Stimulated activated naive CD4-positive, alpha-beta T cell treated with Interleukin-2 at 50 U/mL for 16 hours (primary cell): ENCODE data around the gene PRDM2.
"Not testable (repeated sequence)": the region's sequence is repeated elsewhere in the genome, so short reads cannot be mapped to it uniquely, and the experiment has no call there.

Experiments used
- DNase-seq: peaks from one replicate; lab custom pipeline; 2025; lab: John Stamatoyannopoulos, UW

PRDM2 gene

DNA sequence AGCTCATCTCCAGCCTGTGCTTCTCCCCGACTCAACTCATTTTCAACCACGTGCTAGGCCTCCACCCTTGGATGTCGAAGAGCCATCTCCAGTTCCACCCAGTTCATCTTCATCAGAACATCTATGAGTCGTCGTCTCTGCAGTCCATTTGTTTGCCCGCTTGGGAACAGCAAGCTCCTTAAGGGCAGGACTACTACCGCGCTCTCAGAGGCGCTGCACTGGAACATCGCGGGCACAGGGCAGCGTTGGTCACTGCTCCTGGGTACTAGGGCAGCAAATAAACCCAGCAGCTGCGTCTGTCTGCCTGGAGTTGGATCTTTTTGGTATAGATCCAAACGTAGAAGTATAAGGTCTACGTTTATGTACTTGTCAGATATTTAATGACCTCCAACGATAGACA lies 478 bp upstream of the PRDM2 start:
- DNase-seq = no peak

DNA sequence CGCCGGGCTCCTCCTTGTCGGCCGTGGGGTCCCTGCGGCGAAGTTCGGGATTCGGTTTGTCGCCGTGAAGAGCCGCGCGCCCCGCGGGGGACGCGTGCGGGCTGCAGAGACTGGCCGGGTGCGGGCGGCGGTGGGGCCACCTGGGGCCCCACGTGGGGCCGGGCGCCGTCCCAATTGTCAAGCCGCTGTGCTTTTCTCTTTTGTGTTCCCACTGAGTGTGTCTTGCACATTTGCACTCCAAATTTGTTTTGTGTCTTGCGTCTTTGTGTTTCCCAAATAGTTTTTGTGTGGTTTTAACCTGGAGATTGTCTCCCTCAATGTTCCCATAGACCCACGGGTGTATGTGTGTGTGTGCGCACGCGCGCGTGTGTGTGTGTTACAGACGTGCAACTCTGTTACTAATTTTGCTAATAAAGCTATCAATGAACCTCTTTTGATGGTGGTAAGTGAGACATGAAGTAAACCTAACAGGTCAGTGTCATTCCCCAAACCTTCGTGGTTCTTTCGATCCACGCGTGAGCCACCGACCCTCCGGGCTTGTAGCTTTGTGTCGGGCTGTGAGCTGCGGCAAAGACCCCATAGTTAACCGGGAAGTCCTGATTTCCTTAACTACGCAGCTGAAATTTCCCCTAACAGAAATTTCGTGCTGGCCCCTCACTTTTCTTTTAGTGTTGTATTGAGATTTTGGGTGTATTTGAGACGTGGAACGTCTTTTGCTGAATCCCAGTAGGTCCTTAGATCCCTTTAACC lies 708 bp downstream of the PRDM2 start:
- DNase-seq = peak; percentile 45

- DNase-seq = no peak
Measured at GRCh38 chr1:13701271-13701640, 1.3 kb downstream of the PRDM2 start.

DNA sequence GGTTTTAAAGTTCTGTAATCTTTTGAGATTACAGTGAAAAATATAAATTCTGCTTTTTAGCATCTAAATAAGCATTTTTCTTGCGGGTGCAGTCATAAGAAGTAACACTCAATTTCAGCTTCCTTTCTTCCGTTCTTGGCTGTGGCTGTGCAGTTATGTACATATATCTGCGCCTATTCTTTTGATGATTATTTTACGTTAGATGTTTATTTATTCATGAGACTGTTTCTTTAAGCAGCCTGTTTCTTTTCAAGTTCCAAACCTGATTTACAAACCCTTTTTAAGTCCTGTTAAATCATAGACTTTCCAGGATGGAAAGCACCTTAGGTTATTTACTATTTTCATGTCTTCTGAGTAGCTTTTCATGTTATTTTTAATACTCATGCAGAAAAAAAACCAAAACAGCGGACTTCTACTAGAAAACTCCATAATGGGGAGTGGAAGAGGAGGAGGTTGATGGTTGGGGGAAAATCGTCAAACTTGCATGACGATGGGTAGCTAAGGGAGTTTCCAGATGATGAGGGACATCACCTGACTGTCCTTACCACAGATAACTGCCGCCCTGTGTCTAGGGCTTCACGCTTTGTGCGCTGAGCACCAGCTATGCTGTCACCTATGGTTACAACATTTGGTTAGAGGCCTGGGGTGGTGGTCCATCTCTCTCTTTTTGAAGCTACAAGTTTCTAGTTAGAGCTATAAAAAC lies 2.6 kb downstream of the PRDM2 start:
- peak; percentile 64 for DNase-seq

DNA sequence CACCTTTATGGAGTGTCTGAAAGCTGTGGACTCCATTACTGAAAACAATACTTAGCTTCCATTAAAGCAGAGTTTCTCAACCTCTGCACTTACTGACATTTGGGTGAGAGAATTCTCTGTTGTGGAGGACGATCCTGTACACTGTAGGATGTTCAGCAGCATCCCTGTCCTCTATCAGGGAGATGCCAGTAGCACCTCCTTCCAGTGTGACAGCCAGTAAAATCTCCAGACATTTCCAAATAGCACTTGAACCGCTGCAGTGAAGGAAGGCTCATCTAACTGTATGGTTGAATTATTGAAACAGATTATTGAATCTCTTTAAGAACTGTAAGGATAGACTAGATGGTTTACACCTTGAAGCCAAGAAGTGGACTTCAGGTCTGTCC lies 3.1 kb downstream of the PRDM2 start:
- no peak for DNase-seq

DNA sequence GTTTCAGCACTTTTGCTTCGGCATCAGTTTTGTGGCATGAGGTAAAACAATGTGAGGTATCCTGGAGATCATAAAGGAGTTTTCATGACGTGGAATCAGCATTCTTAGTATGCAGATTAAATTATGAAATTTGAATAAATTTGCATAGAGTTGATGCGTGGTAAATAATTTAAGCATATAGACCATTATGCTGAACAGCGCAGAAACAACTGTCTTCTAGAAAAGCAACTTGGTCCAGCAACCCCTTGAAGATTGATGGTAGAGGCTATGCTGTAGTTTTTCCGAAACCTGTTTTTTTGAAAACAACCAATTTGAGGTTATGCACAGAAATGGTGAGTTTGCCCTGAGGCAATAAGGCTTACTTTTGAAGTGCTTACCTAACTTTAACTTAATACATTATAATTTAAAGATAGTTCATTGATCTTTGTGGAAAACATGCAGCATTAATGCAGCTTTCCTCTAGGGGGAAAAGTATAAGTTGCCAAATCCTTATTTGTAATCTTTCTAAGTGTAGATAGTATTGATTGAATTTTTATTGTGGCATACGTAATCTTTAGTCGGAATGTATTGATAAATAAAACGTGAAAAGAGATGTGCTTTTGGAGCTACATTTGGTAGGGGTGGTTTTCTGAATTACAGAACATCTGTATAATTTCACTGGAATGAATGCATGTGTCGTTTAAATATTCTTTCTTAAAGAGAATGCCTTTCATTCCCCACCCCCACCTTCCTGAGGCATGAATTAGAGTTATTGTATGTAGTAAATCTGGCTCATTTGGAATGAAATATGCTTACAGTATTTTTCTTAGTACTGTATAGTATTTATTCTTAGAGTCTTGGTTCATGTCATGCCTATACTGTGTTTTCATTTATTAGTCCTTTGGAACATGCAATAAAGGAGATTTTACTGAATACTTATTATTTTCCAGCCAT lies 3.8 kb downstream of the PRDM2 start:
- DNase-seq = no peak

- DNase-seq = no peak
Measured at GRCh38 chr1:13706046-13706445, 6.1 kb downstream of the PRDM2 start.

GRCh38 chr1:13707164-13707563 lies 7.2 kb downstream of the PRDM2 start:
- no peak for DNase-seq

- DNase-seq = no peak
Measured at GRCh38 chr1:13708380-13708982, 8.5 kb downstream of the PRDM2 start.

DNA sequence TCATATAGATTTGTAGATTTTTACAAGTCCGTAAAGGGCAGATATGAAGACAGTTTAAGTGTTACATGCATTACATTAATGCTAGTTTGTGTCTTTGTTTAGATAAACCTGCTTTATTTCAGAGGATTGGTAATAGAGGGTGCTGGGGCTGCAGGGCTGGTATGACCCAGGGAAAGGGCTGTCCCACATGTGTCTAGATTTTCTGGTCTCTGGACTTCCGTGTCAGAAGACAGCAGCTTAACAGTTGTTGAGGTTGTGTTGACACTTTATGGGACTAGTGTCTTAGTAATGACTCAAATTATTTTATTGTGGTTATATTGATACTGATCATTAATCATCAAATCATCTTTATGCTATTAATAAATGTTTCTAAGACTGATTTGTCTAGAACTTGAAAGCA lies 10.1 kb downstream of the PRDM2 start:
- no peak for DNase-seq

DNA sequence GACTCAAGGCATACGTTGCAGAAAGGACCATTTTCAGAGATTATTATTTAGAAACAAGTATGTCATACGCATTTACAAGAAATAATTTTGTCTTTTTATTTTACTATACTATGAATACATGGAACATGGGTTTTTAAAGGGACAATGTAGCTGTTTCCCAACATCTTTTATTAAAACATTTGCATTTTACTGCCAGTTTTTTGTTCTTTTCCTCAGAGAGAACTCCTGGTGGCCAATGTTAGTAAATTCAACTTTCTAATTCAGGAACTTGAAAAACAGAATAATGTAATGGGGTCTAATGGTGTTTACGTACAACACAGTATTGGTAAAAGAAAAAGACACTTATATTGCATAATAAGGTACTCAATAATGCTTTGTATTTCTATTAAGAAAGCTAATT lies 14.9 kb downstream of the PRDM2 start:
- DNase-seq = no peak

DNA sequence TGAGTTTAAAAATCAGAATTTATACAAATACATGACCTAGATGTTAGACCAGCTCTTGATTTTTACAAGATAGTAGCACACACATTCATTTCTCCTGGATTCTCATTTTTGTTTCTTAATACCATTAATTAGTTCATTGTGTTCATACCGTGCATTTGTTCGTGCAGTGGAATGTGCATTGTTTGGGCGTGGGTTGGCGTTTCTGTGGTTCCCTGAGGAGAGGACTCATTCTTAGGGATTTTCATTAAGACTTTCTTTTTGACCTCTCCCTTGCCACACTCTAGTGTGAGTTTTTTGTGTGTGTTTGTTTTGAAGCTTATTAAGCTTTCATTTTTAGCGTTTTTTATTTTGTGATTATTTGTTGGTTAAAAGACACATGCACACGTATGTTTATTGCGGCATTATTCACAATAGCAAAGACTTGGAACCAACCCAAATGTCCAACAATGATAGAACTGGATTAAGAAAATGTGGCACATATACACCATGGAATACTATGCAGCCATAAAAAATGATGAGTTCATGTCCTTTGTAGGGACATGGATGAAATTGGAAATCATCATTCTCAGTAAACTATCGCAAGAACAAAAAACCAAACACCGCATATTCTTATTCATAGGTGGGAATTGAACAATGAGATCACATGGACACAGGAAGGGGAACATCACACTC lies 15.8 kb downstream of the PRDM2 start:
- not testable (repeated sequence) for DNase-seq

DNA sequence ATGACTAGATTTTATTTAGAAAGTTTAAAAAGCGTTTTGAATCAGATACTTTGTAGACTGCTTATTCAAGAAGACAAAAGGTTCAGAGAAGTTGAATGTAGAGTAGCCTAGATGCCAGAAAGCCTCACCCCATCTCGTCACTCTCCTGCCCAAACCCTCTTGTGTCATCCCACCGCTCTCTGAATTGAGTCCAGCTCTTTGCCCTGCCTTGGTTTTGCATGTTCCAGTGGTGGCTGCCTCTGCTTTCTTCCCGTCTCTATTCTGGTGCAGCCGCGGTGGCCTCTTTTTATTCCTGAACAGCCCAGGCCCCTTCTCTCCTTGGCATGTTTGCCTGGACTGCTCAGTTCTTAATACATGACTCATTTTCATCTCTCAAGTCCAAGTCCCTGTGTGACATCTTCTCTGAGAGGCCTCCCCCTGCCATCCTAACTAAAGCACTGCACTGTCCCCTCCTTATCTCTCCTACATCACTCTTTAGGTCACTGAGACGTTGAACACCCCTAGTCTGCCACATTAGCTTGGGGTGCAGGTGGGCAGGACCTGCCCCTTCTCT lies 22.9 kb downstream of the PRDM2 start:
- DNase-seq = no peak

DNA sequence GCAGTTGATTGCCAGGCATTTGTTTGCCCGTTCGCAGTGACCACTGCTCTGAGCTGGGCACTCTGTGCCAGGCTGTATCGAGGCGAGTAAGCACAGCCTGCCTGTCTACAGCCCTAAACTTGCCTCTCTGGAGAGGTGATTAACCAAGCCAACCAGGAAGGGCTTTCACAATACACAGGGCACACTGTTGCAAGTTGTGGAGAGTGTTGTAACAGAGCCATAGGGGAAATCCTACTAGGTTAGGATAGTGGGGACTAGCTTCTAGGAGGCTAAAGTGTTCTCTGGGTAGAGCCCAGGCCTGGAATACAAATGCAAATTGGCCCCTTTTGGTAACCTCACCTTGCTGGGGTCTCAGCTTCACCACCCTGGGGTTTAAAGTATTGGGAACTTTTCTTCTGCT lies 23.8 kb downstream of the PRDM2 start:
- DNase-seq = no peak

DNA sequence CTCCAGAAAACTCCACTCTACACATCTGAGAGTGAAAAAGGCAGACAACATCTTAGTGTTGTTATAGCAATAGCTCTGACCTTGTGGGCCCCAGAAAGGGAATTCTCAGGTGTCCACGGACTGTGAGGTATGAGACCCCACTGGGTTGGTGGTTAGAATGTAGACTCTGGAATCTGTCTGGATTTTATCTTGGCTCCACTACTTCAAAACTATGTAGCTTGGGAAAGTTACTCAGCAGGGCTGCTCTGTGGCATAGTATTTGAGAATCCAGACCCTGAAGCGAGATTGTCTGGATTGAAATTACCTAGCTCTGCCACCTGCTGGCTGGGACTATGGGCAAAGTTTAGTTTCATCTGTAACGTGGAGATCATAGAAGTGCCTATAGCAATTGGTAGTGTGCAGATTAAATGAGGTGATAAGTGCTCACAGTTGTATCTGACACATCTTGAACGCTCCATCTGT lies 25.8 kb downstream of the PRDM2 start:
- DNase-seq = peak; percentile 27

DNA sequence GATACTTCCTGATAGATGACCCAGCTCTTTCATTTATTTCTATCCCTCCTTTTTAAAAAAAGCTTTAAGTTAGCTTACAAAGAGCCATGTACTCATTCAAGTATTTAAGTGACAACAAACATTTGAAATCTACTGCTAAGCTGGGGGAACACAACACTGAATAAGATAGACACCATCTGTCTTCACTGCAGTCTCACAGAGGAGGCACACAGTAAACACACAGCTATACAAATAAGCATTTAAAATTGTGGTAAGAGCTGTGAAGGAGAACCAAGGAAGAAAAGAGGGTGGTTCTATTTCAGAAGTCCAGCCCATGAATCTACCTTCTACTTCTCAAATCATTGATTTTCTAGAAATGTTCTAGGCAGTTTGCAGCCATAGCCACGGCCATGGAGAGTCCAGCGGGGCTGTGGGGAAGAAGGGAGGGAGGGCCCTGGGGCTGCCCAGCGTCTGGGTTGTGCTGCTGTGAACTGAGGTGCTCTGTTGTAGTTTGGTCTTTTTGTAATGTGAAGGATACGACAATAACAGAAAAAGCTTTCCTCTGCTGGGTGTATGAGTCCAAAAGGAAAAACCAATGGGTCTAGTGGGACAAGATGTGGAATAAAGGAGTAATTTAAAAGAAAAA lies 28.2 kb downstream of the PRDM2 start:
- no peak for DNase-seq

DNA sequence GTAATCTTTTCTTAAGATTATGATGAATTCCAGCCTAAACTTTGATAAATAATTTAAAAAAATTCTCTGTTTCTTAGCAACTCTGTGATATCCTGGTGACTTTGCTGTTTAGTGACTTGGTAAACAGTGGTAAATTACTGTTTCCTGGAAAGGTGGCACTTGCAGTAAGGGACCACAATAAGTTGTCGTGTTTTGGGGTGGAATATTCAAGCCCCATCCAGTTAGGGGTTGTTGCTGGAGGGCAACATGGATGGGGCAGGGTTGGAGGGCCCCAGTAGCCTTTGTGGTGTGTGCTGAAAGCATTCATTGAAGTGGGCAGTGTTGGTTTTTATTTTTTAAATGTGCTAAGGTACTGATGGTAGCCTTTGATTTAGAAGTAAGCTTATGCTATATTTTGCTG lies 30.3 kb downstream of the PRDM2 start:
- DNase-seq = no peak

- peak; percentile 79 for DNase-seq
Measured at GRCh38 chr1:13730751-13731482, 30.9 kb downstream of the PRDM2 start.

- no peak for DNase-seq
Measured at GRCh38 chr1:13731897-13732296, 31.9 kb downstream of the PRDM2 start.
